HG02973 (cell line): ENCODE measurements around the gene CIDEB.
A peak's percentile ranks its signal among the peaks of the same experiment; 100 is the strongest.
"Not testable (repeated sequence)": the region's sequence is repeated elsewhere in the genome, so short reads cannot be mapped to it uniquely, and the experiment has no call there.

Source experiments
- ATAC-seq: cut with Tn5 transposase; IDR thresholded peaks from one replicate; pipeline ENCODE4 v1.9.1; 2021; ENCODE audit warnings: moderate library complexity; ENCODE audit not compliant: unreplicated experiment

Gene CIDEB

GRCh38 chr14:24307575-24308341 is at the start of gene CIDEB:
Gene CIDEB (minus strand): TSS chr14:24307977. CDS start chr14:24307858, 119 bp downstream.
- no peak for ATAC-seq

GRCh38 chr14:24356208-24356607 is 48.4 kb upstream of the CIDEB start:
- no peak for ATAC-seq

GRCh38 chr14:24355009-24355408 is 47.2 kb upstream of the CIDEB start:
- no peak for ATAC-seq

- not testable (repeated sequence) for ATAC-seq
Observed at GRCh38 chr14:24354482-24354825, 46.7 kb upstream of the CIDEB start.

GRCh38 chr14:24353559-24354481 is 46.0 kb upstream of the CIDEB start:
- no peak for ATAC-seq

- ATAC-seq = no peak
Observed at GRCh38 chr14:24351517-24351916, 43.7 kb upstream of the CIDEB start.

GRCh38 chr14:24349742-24350141 is 42.0 kb upstream of the CIDEB start:
- no peak for ATAC-seq

GRCh38 chr14:24348186-24348585 is 40.4 kb upstream of the CIDEB start:
- no peak for ATAC-seq

GRCh38 chr14:24347134-24347533 is 39.4 kb upstream of the CIDEB start:
- no peak for ATAC-seq

- no peak for ATAC-seq
Observed at GRCh38 chr14:24343795-24344660, 36.3 kb upstream of the CIDEB start.

- no peak for ATAC-seq
Observed at GRCh38 chr14:24342889-24343288, 35.1 kb upstream of the CIDEB start.

- ATAC-seq = no peak
Observed at GRCh38 chr14:24340606-24341005, 32.8 kb upstream of the CIDEB start.

- ATAC-seq = peak; percentile 80
Observed at GRCh38 chr14:24339284-24340151, 31.7 kb upstream of the CIDEB start, which contains the start of gene RIPK3. Gene RIPK3 (minus strand): TSS chr14:24339991. CDS start chr14:24339826, 165 bp downstream.

- ATAC-seq = no peak
Observed at GRCh38 chr14:24338843-24339242, 31.1 kb upstream of the CIDEB start.

- ATAC-seq = no peak
Observed at GRCh38 chr14:24337824-24338175, 30.0 kb upstream of the CIDEB start.

- no peak for ATAC-seq
Observed at GRCh38 chr14:24337144-24337823, 29.5 kb upstream of the CIDEB start.

- no peak for ATAC-seq
Observed at GRCh38 chr14:24335461-24336171, 27.8 kb upstream of the CIDEB start.

- ATAC-seq = no peak
Observed at GRCh38 chr14:24334431-24335291, 26.9 kb upstream of the CIDEB start, which contains the start of gene ADCY4. Gene ADCY4 (minus strand): TSS chr14:24335071. CDS start chr14:24334652, 419 bp downstream.
